ENCODE data around the gene EDN1.

DNA sequence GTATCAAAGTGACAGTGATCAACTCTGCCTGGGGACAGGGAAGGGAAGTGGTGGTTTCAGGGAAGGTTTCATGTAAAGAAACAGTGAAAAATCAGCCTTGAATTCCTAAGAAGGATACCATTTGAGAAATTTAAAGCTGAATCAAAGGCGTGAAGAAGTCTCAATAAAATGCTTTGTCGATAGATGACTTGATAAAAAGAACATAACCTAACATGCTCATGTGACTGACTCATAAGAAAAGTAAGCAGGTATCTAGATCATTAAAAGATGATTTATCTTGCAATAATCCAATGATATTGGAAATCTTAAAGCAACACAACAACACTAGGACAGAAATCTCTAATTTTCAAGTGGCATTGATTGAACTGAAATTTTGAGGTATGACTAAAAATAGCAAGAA, 14.3 kb downstream of the EDN1 start:
- TF ChIP-seq SPI1 (IDR thresholded peaks at IDR 0.05; ENCODE audit: borderline replicate concordance, insufficient read depth, low read depth, low read length) = no peak
- no peak for TF ChIP-seq EZH2 (IDR thresholded peaks at IDR 0.05; ENCODE audit: borderline replicate concordance, control insufficient read depth, low read depth, low read length)
- no peak for TF ChIP-seq CTCF (IDR thresholded peaks at IDR 0.05 in 2 of 3, conservative IDR thresholded peaks at IDR 0.05 in 1 of 3; ENCODE audit: control insufficient read depth in 2 of 3, extremely low read depth in 1 of 3, insufficient read depth in 1 of 3, low read depth in 3 of 3, low read length in 3 of 3)
- TF ChIP-seq GABPA (IDR thresholded peaks at IDR 0.05; ENCODE audit: low read depth) = no peak
